ENCODE measurements around the gene MTHFS. TPM values are rescaled to one million over a fixed set of nuclear protein-coding genes. Genes with fewer than 3 reads are reported as not detected.

Gene MTHFS
- total RNA-seq, 4 donors from 2014 or later: 4.8 to 11.8 (median 9.9) TPM

- peaks cover 0 to 8% (median 0%) of the 10 kb centered on the region in 3 donors for H3K4me1 ChIP-seq
- TF ChIP-seq, protein P1, sequence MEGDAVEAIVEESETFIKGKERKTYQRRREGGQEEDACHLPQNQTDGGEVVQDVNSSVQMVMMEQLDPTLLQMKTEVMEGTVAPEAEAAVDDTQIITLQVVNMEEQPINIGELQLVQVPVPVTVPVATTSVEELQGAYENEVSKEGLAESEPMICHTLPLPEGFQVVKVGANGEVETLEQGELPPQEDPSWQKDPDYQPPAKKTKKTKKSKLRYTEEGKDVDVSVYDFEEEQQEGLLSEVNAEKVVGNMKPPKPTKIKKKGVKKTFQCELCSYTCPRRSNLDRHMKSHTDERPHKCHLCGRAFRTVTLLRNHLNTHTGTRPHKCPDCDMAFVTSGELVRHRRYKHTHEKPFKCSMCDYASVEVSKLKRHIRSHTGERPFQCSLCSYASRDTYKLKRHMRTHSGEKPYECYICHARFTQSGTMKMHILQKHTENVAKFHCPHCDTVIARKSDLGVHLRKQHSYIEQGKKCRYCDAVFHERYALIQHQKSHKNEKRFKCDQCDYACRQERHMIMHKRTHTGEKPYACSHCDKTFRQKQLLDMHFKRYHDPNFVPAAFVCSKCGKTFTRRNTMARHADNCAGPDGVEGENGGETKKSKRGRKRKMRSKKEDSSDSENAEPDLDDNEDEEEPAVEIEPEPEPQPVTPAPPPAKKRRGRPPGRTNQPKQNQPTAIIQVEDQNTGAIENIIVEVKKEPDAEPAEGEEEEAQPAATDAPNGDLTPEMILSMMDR (IDR thresholded peaks at IDR 0.05): no peak
- no peak for TF ChIP-seq POLR2A (IDR thresholded peaks at IDR 0.05)
- H3K36me3 ChIP-seq: peaks cover 0 to 83% (median 0%) of the 10 kb centered on the region in 3 donors
- no peaks in the 10 kb centered on the region for H3K27me3 ChIP-seq
- no peak overlapping the region for H3K4me3 ChIP-seq
- DNase-seq: no peak
- no peaks in the 10 kb centered on the region for H3K9me3 ChIP-seq
- 75 to 82% methylated on average over 3 of the region's 3 CpGs for WGBS, 2 donors
- H3K27ac ChIP-seq: no peak overlapping the region
- intact Hi-C loops (cut with DNase I): no loop called here
These were observed 10.7 kb downstream of the MTHFS start for GRCh38 chr15:79886124-79886523.

DNA sequence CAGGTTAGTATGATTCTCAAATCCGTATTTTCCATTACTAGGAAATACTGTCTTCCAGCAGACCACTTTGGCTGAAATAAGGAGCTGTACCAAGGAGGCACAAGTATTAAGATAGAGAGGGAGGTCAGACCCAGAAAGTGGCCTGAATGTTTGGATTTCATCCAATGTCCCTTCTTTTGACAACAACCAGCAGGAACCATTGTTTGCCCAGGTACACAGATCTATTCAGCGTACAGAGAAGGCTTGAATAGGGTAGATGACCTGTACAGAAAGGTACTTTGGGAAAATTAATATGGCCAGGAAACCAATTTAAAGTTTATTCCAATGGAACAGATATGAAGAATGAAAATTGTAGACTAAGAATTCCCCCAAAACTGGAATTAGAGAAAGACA, 12.6 kb downstream of the MTHFS start:
- Histone ChIP-seq H3K9me3 (peaks cover 0 to 5% (median 0%) of the 10 kb centered on the region in 3 donors), H3K27me3 (no peaks in the 10 kb centered on the region), H3K4me1 (peaks cover 0 to 8% (median 0%) of the 10 kb centered on the region in 3 donors), H3K36me3 (peaks cover 0 to 91% (median 0%) of the 10 kb centered on the region in 3 donors), H3K4me3 (no peak overlapping the region), H3K27ac (no peak overlapping the region)
- no peak for DNase-seq
- 88 to 93% methylated on average over 2 of the region's 2 CpGs for WGBS, 2 donors
- TF ChIP-seq POLR2A (IDR thresholded peaks at IDR 0.05): no peak
- TF ChIP-seq, protein P1 (IDR thresholded peaks at IDR 0.05): no peak
- intact Hi-C loops (cut with DNase I): no loop called here

GRCh38 chr15:79883579-79884203, 13.1 kb downstream of the MTHFS start:
- no peak for DNase-seq
- Histone ChIP-seq H3K4me1 (peaks cover 0 to 8% (median 0%) of the 10 kb centered on the region in 3 donors), H3K27ac (no peak overlapping the region), H3K4me3 (no peak overlapping the region), H3K36me3 (peaks cover 0 to 91% (median 0%) of the 10 kb centered on the region in 3 donors), H3K9me3 (peaks cover 0 to 10% (median 0%) of the 10 kb centered on the region in 3 donors), H3K27me3 (no peaks in the 10 kb centered on the region)
- TF ChIP-seq, protein P1 (IDR thresholded peaks at IDR 0.05): no peak
- no peak for TF ChIP-seq POLR2A (IDR thresholded peaks at IDR 0.05)
- 94% methylated on average over 1 of the region's 1 CpG for WGBS, 2 donors
- intact Hi-C loops (cut with DNase I): no loop called here

DNA sequence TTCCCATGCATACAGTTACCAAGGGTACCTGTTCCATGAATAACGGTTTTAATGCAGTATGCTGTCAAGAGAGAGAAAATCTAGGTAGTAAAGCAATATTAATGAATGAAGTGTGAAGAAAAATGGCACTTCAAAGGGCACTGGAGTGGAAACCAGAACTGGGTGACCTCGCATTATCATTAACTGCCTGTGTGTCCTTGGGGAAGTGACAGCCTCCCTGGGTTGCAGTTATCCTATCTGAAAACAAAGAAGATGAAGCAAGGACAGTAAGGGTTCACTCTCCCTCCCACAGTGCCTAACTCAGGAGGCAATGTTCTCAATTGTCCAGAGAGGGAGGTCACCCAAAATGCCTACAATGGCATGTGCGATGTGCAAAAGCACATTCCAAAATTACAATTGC, 15.1 kb downstream of the MTHFS start:
- TF ChIP-seq, protein P1 (IDR thresholded peaks at IDR 0.05): no peak
- TF ChIP-seq POLR2A (IDR thresholded peaks at IDR 0.05): no peak
- Histone ChIP-seq H3K27me3 (no peaks in the 10 kb centered on the region), H3K4me3 (no peak overlapping the region), H3K36me3 (peaks cover 0 to 92% (median 0%) of the 10 kb centered on the region in 3 donors), H3K27ac (no peak overlapping the region), H3K4me1 (no peaks in the 10 kb centered on the region), H3K9me3 (peaks cover 5 to 30% (median 16%) of the 10 kb centered on the region in 3 donors)
- DNase-seq: no peak
- WGBS, 2 donors: 84 to 95% methylated on average over 3 of the region's 3 CpGs
- intact Hi-C loops (cut with DNase I): no loop called here

GRCh38 chr15:79881254-79881653, 15.6 kb downstream of the MTHFS start:
- no peaks in the 10 kb centered on the region for H3K27me3 ChIP-seq
- H3K36me3 ChIP-seq: peaks cover 0 to 95% (median 0%) of the 10 kb centered on the region in 3 donors
- H3K4me1 ChIP-seq: no peaks in the 10 kb centered on the region
- no peak overlapping the region for H3K4me3 ChIP-seq
- intact Hi-C loops (cut with DNase I): no loop called here
- H3K27ac ChIP-seq: no peak overlapping the region
- peaks cover 5 to 34% (median 19%) of the 10 kb centered on the region in 3 donors for H3K9me3 ChIP-seq
- TF ChIP-seq POLR2A (IDR thresholded peaks at IDR 0.05): no peak
- TF ChIP-seq, protein P1 (IDR thresholded peaks at IDR 0.05): no peak
- no peak for DNase-seq
- WGBS, 2 donors: 72 to 80% methylated on average over 2 of the region's 2 CpGs
